ENCODE results near the gene CTSD.

DNA sequence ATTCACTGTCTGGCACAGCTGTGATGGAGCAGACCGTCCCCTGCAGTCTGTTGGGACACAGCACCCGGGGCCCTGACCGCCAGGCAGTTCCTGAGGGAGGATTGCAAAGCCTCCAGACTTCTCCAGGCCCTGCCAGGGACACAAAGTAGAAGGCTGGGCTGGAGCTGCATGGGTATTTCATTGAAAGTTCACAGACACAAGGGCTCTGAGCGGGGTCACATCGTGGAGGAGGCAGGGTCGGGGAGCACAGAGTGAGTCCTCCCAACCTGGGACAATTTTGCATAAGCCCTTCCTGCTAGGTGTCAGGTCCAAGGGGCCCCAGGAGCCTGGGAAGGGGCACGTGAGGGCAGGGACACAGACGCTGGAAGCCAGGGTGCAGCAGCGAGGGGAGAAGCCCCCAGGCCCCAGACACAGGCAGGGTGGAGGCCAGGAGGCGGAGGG, 29.1 kb downstream of the CTSD start:
- TF ChIP-seq POLR2A (IDR thresholded peaks at IDR 0.05): no peak
- TF ChIP-seq, protein P1, sequence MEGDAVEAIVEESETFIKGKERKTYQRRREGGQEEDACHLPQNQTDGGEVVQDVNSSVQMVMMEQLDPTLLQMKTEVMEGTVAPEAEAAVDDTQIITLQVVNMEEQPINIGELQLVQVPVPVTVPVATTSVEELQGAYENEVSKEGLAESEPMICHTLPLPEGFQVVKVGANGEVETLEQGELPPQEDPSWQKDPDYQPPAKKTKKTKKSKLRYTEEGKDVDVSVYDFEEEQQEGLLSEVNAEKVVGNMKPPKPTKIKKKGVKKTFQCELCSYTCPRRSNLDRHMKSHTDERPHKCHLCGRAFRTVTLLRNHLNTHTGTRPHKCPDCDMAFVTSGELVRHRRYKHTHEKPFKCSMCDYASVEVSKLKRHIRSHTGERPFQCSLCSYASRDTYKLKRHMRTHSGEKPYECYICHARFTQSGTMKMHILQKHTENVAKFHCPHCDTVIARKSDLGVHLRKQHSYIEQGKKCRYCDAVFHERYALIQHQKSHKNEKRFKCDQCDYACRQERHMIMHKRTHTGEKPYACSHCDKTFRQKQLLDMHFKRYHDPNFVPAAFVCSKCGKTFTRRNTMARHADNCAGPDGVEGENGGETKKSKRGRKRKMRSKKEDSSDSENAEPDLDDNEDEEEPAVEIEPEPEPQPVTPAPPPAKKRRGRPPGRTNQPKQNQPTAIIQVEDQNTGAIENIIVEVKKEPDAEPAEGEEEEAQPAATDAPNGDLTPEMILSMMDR (IDR thresholded peaks at IDR 0.05): no peak
- no peak for TF ChIP-seq POLR2AphosphoS5 (IDR thresholded peaks at IDR 0.05)

All from breast epithelium (tissue), 3 donors.